Measurements from ENCODE around the gene LRRC75B. TPM values are rescaled to one million over a fixed set of nuclear protein-coding genes. Genes with fewer than 3 reads are reported as not detected.

LRRC75B gene
- total and polyA plus RNA-seq, 9 donors, result 2.5 to 26.5 (median 22.1) TPM

- H3K9me3 ChIP-seq, result no peaks in the 10 kb centered on the region
- H3K27ac ChIP-seq, result no peak overlapping the region
- intact Hi-C loops (cut with DNase I), result no loop called here
- no peak for DNase-seq
- H3K4me1 ChIP-seq (ENCODE audit: insufficient read depth), result no peaks in the 10 kb centered on the region
- TF ChIP-seq POLR2A (IDR thresholded peaks at IDR 0.05), result no peak
- no peak for TF ChIP-seq EP300 (IDR thresholded peaks at IDR 0.05)
- TF ChIP-seq, protein P1, sequence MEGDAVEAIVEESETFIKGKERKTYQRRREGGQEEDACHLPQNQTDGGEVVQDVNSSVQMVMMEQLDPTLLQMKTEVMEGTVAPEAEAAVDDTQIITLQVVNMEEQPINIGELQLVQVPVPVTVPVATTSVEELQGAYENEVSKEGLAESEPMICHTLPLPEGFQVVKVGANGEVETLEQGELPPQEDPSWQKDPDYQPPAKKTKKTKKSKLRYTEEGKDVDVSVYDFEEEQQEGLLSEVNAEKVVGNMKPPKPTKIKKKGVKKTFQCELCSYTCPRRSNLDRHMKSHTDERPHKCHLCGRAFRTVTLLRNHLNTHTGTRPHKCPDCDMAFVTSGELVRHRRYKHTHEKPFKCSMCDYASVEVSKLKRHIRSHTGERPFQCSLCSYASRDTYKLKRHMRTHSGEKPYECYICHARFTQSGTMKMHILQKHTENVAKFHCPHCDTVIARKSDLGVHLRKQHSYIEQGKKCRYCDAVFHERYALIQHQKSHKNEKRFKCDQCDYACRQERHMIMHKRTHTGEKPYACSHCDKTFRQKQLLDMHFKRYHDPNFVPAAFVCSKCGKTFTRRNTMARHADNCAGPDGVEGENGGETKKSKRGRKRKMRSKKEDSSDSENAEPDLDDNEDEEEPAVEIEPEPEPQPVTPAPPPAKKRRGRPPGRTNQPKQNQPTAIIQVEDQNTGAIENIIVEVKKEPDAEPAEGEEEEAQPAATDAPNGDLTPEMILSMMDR (IDR thresholded peaks at IDR 0.05), result no peak
- H3K4me3 ChIP-seq, result no peak overlapping the region
- no peaks in the 10 kb centered on the region for H3K36me3 ChIP-seq
- 73 to 78% (median 75%) methylated on average over 10 of the region's 10 CpGs for WGBS, 3 donors
- H3K27me3 ChIP-seq, result no peaks in the 10 kb centered on the region
Measured at GRCh38 chr22:24567668-24568067, 25.2 kb downstream of the LRRC75B start.

- Histone ChIP-seq H3K9me3 (no peaks in the 10 kb centered on the region), H3K4me1 (ENCODE audit: insufficient read depth) (no peaks in the 10 kb centered on the region), H3K27ac (no peak overlapping the region), H3K27me3 (no peaks in the 10 kb centered on the region), H3K4me3 (no peak overlapping the region), H3K36me3 (no peaks in the 10 kb centered on the region)
- intact Hi-C loops (cut with DNase I), result no loop called here
- 43 to 51% (median 45%) methylated on average over 8 of the region's 8 CpGs for WGBS, 3 donors
- no peak for DNase-seq
- TF ChIP-seq, protein P1 (IDR thresholded peaks at IDR 0.05), result no peak
- TF ChIP-seq EP300 (IDR thresholded peaks at IDR 0.05) (no peak), POLR2A (IDR thresholded peaks at IDR 0.05) (no peak)
Measured at GRCh38 chr22:24566899-24567511, 25.9 kb downstream of the LRRC75B start.

GRCh38 chr22:24565077-24565476 lies 27.8 kb downstream of the LRRC75B start:
- H3K4me1 ChIP-seq (ENCODE audit: insufficient read depth), result no peaks in the 10 kb centered on the region
- no peak overlapping the region for H3K4me3 ChIP-seq
- H3K27ac ChIP-seq, result no peak overlapping the region
- H3K27me3 ChIP-seq, result no peaks in the 10 kb centered on the region
- H3K36me3 ChIP-seq, result no peaks in the 10 kb centered on the region
- WGBS, 3 donors, result 90 to 94% (median 90%) methylated on average over 2 of the region's 2 CpGs
- H3K9me3 ChIP-seq, result no peaks in the 10 kb centered on the region
- intact Hi-C loops (cut with DNase I), result no loop called here
- no peak for DNase-seq
- TF ChIP-seq POLR2A (IDR thresholded peaks at IDR 0.05), result no peak
- TF ChIP-seq, protein P1 (IDR thresholded peaks at IDR 0.05), result no peak
- TF ChIP-seq EP300 (IDR thresholded peaks at IDR 0.05), result no peak

DNA sequence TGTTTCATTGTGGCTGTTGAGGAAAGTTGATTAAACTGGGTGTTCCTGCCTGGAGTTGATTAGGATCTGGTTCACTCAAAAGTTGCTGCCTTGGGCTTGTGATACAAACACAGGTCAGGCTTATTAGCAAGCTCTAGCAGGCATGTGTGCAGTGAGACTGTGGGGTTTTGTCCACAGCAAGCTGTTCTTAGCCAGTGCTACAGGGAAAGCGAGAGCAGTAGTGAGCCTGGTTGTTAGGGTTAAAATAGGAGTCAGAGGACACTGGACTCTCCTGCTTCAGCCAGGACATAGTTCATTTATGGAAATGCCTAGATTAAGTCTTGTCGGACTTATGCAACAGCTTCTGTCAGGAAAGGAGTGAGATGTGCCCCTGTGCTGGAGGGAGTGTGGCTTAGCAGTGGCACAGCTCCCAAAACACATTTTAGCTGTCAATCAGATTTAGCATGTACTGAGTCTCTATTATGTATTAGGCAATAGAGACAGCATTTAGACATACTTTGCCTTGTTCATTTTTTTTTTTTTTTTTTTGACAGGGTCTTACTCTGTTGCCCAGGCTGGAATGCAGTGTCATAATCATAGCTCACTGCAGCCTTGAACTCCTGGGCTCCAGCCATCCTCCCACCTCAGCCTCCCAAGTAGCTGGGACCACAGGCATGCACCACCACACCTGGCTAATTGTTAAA lies 28.4 kb downstream of the LRRC75B start:
- TF ChIP-seq EP300 (IDR thresholded peaks at IDR 0.05) (no peak), POLR2A (IDR thresholded peaks at IDR 0.05) (no peak)
- TF ChIP-seq, protein P1 (IDR thresholded peaks at IDR 0.05), result no peak
- H3K36me3 ChIP-seq, result no peaks in the 10 kb centered on the region
- H3K4me1 ChIP-seq (ENCODE audit: insufficient read depth), result no peaks in the 10 kb centered on the region
- no peak overlapping the region for H3K4me3 ChIP-seq
- no peak for DNase-seq
- H3K27ac ChIP-seq, result no peak overlapping the region
- no peaks in the 10 kb centered on the region for H3K9me3 ChIP-seq
- WGBS, 3 donors, result 47 to 68% (median 56%) methylated on average over 2 of the region's 2 CpGs
- H3K27me3 ChIP-seq, result no peaks in the 10 kb centered on the region
- intact Hi-C loops (cut with DNase I), result no loop called here
